Ishikawa (cell line): ENCODE data around the gene ZNF488.

Source experiments
- CREB1 ChIP-seq: IDR thresholded peaks from 2 replicates; pipeline ENCODE4 v1.6.1; 2012; ENCODE audit warnings: low read depth
- EP300 ChIP-seq: IDR thresholded peaks from 2 replicates; pipeline ENCODE4 v1.6.1; 2012; ENCODE audit warnings: borderline replicate concordance
- RAD21 ChIP-seq: IDR thresholded peaks from 2 replicates; pipeline ENCODE4 v1.6.1; 2012; ENCODE audit warnings: low read depth
- TAF1 ChIP-seq: IDR thresholded peaks from 2 replicates; pipeline ENCODE4 v1.6.1; 2012; ENCODE audit warnings: low read depth, mild to moderate bottlenecking
- TCF12 ChIP-seq: IDR thresholded peaks from 2 replicates; pipeline ENCODE4 v1.6.1; 2012; ENCODE audit warnings: low read depth

GRCh38 chr10:47335906-47336305 is 48.2 kb downstream of the ZNF488 start:
- TF ChIP-seq TAF1: no peak
- no peak for TF ChIP-seq RAD21
- no peak for TF ChIP-seq TCF12
- TF ChIP-seq EP300: no peak
- no peak for TF ChIP-seq CREB1
